GM12878 (cell line): ENCODE results near the gene SYNM. TPM values are rescaled to one million over a fixed set of nuclear protein-coding genes. Genes with fewer than 3 reads are reported as not detected.

Source experiments
- ATAC-seq: fragments of 200-7000 bp; cut with Tn5 transposase; 3 replicates; pipeline ENCODE4 v1.9.1; 2020; ENCODE audit warnings: mild to moderate bottlenecking, moderate library complexity
- BruUV-seq: library from RNA; stranded (reverse); fragments of 400-500 nt; replicated peaks from 2 replicates; lab custom pipeline; 2021; lab: Mats Ljungman, UMichigan
- CTCF ChIA-PET: fragments of 300-600 bp; sonication (Branson Sonifier 250); formaldehyde crosslinking; extraction: SDS; loops from one replicate; lab custom pipeline; 2021; ENCODE audit warnings: inconsistent platforms; lab: Yijun Ruan, JAX
- POLR2A ChIA-PET: fragments of 350-600 bp; formaldehyde crosslinking; extraction: SDS; loops from one replicate; lab custom pipeline; 2021; ENCODE audit warnings: inconsistent platforms; lab: Charles Lee
- RAD21 ChIA-PET: fragments of 300-600 bp; sonication (Branson Sonifier 250); formaldehyde crosslinking; loops from one replicate; lab custom pipeline; 2023; ENCODE audit warnings: antibody characterized with exemption; ENCODE audit not compliant: unreplicated experiment; lab: Charles Lee
- SMC1A ChIA-PET: fragments of 300-600 bp; sonication (Branson Sonifier 250); formaldehyde crosslinking; loops from one replicate; lab custom pipeline; 2023; ENCODE audit not compliant: unreplicated experiment, uncharacterized antibody; lab: Charles Lee
- DNase-seq: peaks from one replicate; pipeline ENCODE4 v3.0.0-alpha.2; 2011; ENCODE audit warnings: low read depth, low spot score
- FAIRE-seq: peaks from 3 replicates; lab custom pipeline; 2011; peaks lifted over from hg19 to GRCh38; lab: Jason Lieb, UNC
- H2AFZ ChIP-seq: 2 replicates; pipeline ENCODE4 v1.6.0; 2011; ENCODE audit warnings: low read depth, low read length, control low read depth; ENCODE audit not compliant: control insufficient read depth
- H3K27ac ChIP-seq: 2 replicates; pipeline ENCODE4 v1.5.1; 2011; ENCODE audit warnings: control low read depth; ENCODE audit not compliant: control insufficient read depth, insufficient read depth
- H3K27me3 ChIP-seq, 2 experiments: replicated peaks in 1 of 2; 2 replicates each; pipeline versions ENCODE4 v1.6.0 to v1.6.1; 2011; ENCODE audit warnings: low read length in 1 of 2; ENCODE audit not compliant: control insufficient read depth in 2 of 2, insufficient read depth in 2 of 2
- H3K36me3 ChIP-seq, 2 experiments: 2 replicates each; pipeline ENCODE4 v1.5.1; 2011; ENCODE audit warnings: low read length in 1 of 2; ENCODE audit not compliant: control insufficient read depth in 2 of 2, insufficient read depth in 2 of 2
- H3K4me1 ChIP-seq: 2 replicates; pipeline ENCODE4 v1.6.1; 2011; ENCODE audit warnings: mild to moderate bottlenecking, low read length, moderate library complexity, mixed read lengths; ENCODE audit not compliant: control insufficient read depth, insufficient read depth
- H3K4me2 ChIP-seq: 2 replicates; pipeline ENCODE4 v1.6.0; 2011; ENCODE audit warnings: control low read depth; ENCODE audit not compliant: control insufficient read depth, insufficient read depth
- H3K4me3 ChIP-seq: fragments of 200-600 bp; sonication (generic); 2 replicates; pipeline ENCODE4 v1.5.1; 2016
- H3K79me2 ChIP-seq: 2 replicates; pipeline ENCODE4 v1.6.0; 2011; ENCODE audit warnings: low read length; ENCODE audit not compliant: control insufficient read depth, insufficient read depth
- H3K9ac ChIP-seq: 2 replicates; pipeline ENCODE4 v1.8.0; 2011; ENCODE audit warnings: low read length, control low read depth, mixed read lengths; ENCODE audit not compliant: control insufficient read depth, insufficient read depth
- H3K9me3 ChIP-seq: replicated peaks from 3 replicates; pipeline ENCODE4 v1.5.1; 2011; ENCODE audit warnings: mild to moderate bottlenecking, low read length; ENCODE audit not compliant: control insufficient read depth, insufficient read depth
- H4K20me1 ChIP-seq: 2 replicates; pipeline ENCODE4 v1.6.0; 2011; ENCODE audit not compliant: control insufficient read depth, insufficient read depth
- MXI1 ChIP-seq: fragments of 150-350 bp; IDR thresholded peaks from 2 replicates; pipeline ENCODE4 v1.6.1; 2011; ENCODE audit warnings: low read depth, mild to moderate bottlenecking, inconsistent platforms, low read length, improper control_type of control experiment
- ZSCAN29 ChIP-seq: fragments of 450-650 bp; IDR thresholded peaks from 2 replicates; pipeline ENCODE4 v1.6.1; 2017; ENCODE audit warnings: mild to moderate bottlenecking, moderate library complexity
- WGBS: methylation state at CpG from one replicate; pipeline ENCODE4 v1.1.6; 2016; ENCODE audit warnings: low lambda C conversion rate; ENCODE audit not compliant: insufficient replicate concordance, insufficient coverage; ENCODE audit errors: missing lambda C conversion rate; 5-methylcytosine and 5-hydroxymethylcytosine counted together
- in situ Hi-C: fragments of 300-500 bp; cut with MboI; formaldehyde crosslinking; loops from 9 replicates; pipeline ENCODE4 v1.14.3; 2018; ENCODE audit warnings: mixed read lengths
- intact Hi-C: fragments of 100-400 bp; cut with micrococcal nuclease; formaldehyde crosslinking; loops from one replicate; pipeline ENCODE4 v1.14.2; 2022; ENCODE audit not compliant: unreplicated experiment
- polyA plus RNA-seq, 11 experiments: library from polyadenylated mRNA; depleted of rRNA in 4 of 11; unstranded in 6 of 11; stranded (reverse) in 5 of 11; fragments of >200 nt; fragmentation: Nextera tagmentation in 4 of 11; fragmentation: Illumina TruSeq in 1 of 11; extraction: Ambion mirVana in 4 of 11; extraction: Trizol in 1 of 11; gene quantifications; 1 replicate in 1 of 11; 2 replicates in 10 of 11; pipeline versions ENCODE4 v1.2.1 to v1.2.3, GENCODE V29; 2011 to 2016; ENCODE audit warnings: inconsistent platforms in 2 of 11, missing spikeins in 2 of 11, low read depth in 1 of 11
- total RNA-seq, 4 experiments: library from RNA; depleted of rRNA in 3 of 4; stranded (reverse); fragments of >200 nt in 3 of 4; fragmentation: Illumina TruSeq in 1 of 4; extraction: Trizol in 1 of 4; gene quantifications; 2 replicates each; pipeline versions ENCODE4 v1.2.1 to v1.2.3, GENCODE V29; 2013 to 2021
- TF ChIP-seq, protein P1 (sequence below): IDR thresholded peaks from 2 replicates; pipeline ENCODE4 v1.6.1; 2011; ENCODE audit warnings: borderline replicate concordance, low read depth, mild to moderate bottlenecking, moderate library complexity, mixed read lengths, low read length; ENCODE audit not compliant: insufficient read depth; ENCODE audit errors: extremely low read length
- TF ChIP-seq, protein P2 (sequence below): fragments of 450-650 bp; IDR thresholded peaks from 2 replicates; pipeline ENCODE4 v1.6.1; 2016; ENCODE audit warnings: mild to moderate bottlenecking

SYNM gene
- total and polyA plus RNA-seq, 10 of the 15 experiments (the other 5 are each of a cell fraction or from before 2014, with no cell fraction given) = 0.05 to 1.1 (median 0.89) TPM; not detected in 1

DNA sequence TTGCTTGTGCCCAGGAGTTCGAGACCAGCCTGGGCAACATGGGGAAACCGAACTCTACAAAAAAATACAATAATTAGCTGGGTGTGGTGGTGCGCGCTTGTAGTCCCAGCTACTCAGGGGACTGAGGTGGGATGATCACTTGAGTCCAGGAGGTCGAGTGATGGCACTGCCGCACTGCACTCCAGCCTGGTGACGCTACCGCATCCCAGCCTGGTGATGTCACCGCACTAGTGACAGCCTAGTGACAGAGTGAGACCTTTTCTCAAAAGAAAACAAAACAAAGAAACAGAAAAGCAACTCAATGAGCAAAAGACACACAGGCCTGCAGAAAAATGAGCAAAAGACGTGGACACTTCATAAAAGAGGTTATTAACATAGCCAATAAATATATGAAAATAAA is 19.9 kb upstream of the SYNM start (continued):
- TF ChIP-seq, protein P1, sequence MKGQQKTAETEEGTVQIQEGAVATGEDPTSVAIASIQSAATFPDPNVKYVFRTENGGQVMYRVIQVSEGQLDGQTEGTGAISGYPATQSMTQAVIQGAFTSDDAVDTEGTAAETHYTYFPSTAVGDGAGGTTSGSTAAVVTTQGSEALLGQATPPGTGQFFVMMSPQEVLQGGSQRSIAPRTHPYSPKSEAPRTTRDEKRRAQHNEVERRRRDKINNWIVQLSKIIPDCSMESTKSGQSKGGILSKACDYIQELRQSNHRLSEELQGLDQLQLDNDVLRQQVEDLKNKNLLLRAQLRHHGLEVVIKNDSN = no peak
- no peak for TF ChIP-seq ZSCAN29

DNA sequence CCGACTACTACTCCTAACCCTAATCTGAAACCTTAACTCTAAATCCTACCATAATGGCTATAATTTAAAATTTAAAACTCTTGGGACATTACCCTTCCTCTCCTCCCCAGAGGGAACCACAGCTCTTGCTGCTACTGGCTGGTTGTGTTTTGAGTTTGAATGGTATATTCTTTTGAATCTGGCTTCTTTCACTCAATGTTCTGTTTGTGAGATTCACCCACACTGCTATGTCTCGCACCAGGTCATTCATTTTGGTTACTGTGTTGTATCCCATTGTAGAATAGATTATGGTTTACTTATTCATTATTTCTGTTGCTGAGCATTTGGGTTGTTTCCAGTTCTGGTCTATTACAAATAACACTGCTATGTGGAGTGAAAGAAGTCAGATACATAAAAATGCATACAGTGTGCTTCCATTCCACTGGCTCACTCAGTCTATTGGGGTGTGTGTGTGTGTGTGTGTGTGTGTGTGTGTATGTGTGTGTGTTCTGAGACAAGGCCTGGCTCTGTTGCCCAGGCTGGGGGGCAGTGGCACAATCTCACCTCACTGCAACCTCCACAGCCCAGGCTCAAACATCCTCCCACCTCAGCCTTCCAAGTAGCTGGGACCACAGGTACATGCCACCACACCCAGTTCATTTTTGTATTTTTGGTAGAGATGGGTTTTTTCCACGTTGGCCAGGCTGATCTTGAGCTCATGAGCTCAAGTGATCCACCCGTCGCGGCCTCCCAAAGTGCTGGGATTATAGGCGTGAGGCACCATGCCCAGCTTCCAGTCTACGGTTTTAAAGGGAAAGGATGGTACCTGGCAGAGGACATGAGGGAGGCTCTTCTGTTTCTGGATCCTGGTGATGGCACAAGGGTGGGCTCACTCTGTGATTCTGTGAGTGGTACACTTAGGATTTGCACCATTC is 19.2 kb upstream of the SYNM start:
- Histone ChIP-seq H3K79me2 (no peaks in the 10 kb centered on the region), H3K9ac (no peak overlapping the region), H4K20me1 (no peaks in the 10 kb centered on the region), H3K27me3 (no peaks in the 10 kb centered on the region), H3K4me3 (no peak overlapping the region), H3K9me3 (no peaks in the 10 kb centered on the region), H3K27ac (no peak overlapping the region), H3K36me3 (no peaks in the 10 kb centered on the region), H3K4me1 (peaks cover 12% of the 10 kb centered on the region), H3K4me2 (no peak overlapping the region), H2AFZ (no peak overlapping the region)
- ChIA-PET SMC1A (interaction anchor here (1.5 to 6.3 kb wide), 2 partner anchors 7 to 128 kb away, joined by 5 to 62 read pairs; no protein-coding TSS in a partner anchor), POLR2A (no interaction called here), RAD21 (interaction anchor here (0.6 to 2.9 kb wide), 2 partner anchors 10 to 565 kb away, joined by 5 to 8 read pairs; no protein-coding TSS in a partner anchor), CTCF (interaction anchor here (1.7 to 6.6 kb wide), 2 partner anchors 8 to 15 kb away, joined by 6 to 60 read pairs; no protein-coding TSS in a partner anchor)
- ATAC-seq (no peak), DNase-seq (no peak), FAIRE-seq (no peak)
- 66% methylated on average over 8 of the region's 8 CpGs for WGBS
- no TSS peak for BruUV-seq
- intact Hi-C loops = no loop called here
- no peak for TF ChIP-seq MXI1
- TF ChIP-seq, protein P2, sequence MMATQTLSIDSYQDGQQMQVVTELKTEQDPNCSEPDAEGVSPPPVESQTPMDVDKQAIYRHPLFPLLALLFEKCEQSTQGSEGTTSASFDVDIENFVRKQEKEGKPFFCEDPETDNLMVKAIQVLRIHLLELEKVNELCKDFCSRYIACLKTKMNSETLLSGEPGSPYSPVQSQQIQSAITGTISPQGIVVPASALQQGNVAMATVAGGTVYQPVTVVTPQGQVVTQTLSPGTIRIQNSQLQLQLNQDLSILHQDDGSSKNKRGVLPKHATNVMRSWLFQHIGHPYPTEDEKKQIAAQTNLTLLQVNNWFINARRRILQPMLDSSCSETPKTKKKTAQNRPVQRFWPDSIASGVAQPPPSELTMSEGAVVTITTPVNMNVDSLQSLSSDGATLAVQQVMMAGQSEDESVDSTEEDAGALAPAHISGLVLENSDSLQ = no peak
- TF ChIP-seq ZSCAN29 = no peak
- in situ Hi-C loops = no loop called here
